K562 (cell line): ENCODE results near the gene BRCA1. TPM values are rescaled to one million over a fixed set of nuclear protein-coding genes. Genes with fewer than 3 reads are reported as not detected.

ENCODE experiments used
- BHLHE40 ChIP-seq: IDR thresholded peaks from 2 replicates; pipeline ENCODE4 v1.6.1; 2011; ENCODE audit warnings: low read length, improper control_type of control experiment
- BRCA1 ChIP-seq, 2 experiments: fragments of 450-650 bp in 1 of 2; sonication (generic) in 1 of 2; formaldehyde crosslinking in 1 of 2; IDR thresholded peaks; 2 replicates each; pipeline versions ENCODE4 v1.5.0 to v1.6.1; 2017 to 2020; ENCODE audit warnings: mild to moderate bottlenecking in 1 of 2, missing genetic modification reagents in 1 of 2
- CC2D1A ChIP-seq: fragments of 450-650 bp; IDR thresholded peaks from 2 replicates; pipeline ENCODE4 v1.6.1; 2017; ENCODE audit warnings: mild to moderate bottlenecking
- CTBP1 ChIP-seq: fragments of 450-650 bp; IDR thresholded peaks from 2 replicates; pipeline ENCODE4 v1.6.1; 2016; ENCODE audit warnings: borderline replicate concordance
- HDAC8 ChIP-seq: fragments of 450-650 bp; IDR thresholded peaks from 2 replicates; pipeline ENCODE4 v1.6.1; 2016; ENCODE audit warnings: mild to moderate bottlenecking, missing genetic modification characterization, moderate library complexity, missing compliant biosample characterization
- JUN ChIP-seq, 2 experiments: sonication (generic) in 1 of 2; formaldehyde crosslinking in 1 of 2; IDR thresholded peaks; 2 replicates each; pipeline versions ENCODE4 v1.6.1 to v1.8.0; 2012 to 2022; ENCODE audit warnings: borderline replicate concordance in 2 of 2, mild to moderate bottlenecking in 2 of 2, improper control_type of control experiment in 1 of 2, low read depth in 1 of 2, low read length in 1 of 2, missing genetic modification reagents in 1 of 2
- MCM3 ChIP-seq: fragments of 450-650 bp; IDR thresholded peaks from 2 replicates; pipeline ENCODE4 v1.6.1; 2016
- MXI1 ChIP-seq: IDR thresholded peaks from 2 replicates; pipeline ENCODE4 v1.6.1; 2011; ENCODE audit warnings: low read depth, mild to moderate bottlenecking, improper control_type of control experiment, low read length
- SMARCA5 ChIP-seq: fragments of 450-650 bp; IDR thresholded peaks from 2 replicates; pipeline ENCODE4 v1.6.1; 2016
- SMC3 ChIP-seq: conservative IDR thresholded peaks from 2 replicates; pipeline ENCODE4 v1.6.1; 2011; ENCODE audit warnings: low read depth, low read length, improper control_type of control experiment; ENCODE audit not compliant: insufficient read depth
- SOX6 ChIP-seq: fragments of 450-650 bp; IDR thresholded peaks from 2 replicates; pipeline ENCODE4 v1.6.1; 2014; ENCODE audit warnings: mild to moderate bottlenecking
- SUPT5H ChIP-seq: fragments of 450-650 bp; IDR thresholded peaks from 2 replicates; pipeline ENCODE4 v1.6.1; 2016
- ZBTB7A ChIP-seq: IDR thresholded peaks from 2 replicates; pipeline ENCODE4 v1.6.1; 2011; ENCODE audit warnings: low read depth, mild to moderate bottlenecking, low read length, moderate library complexity, borderline replicate concordance; ENCODE audit not compliant: control insufficient read depth
- ZNF24 ChIP-seq: fragments of 450-650 bp; IDR thresholded peaks from 2 replicates; pipeline ENCODE4 v1.6.1; 2016
- polyA plus RNA-seq, 8 experiments: library from polyadenylated mRNA; depleted of rRNA in 4 of 8; stranded (reverse) in 5 of 8; unstranded in 3 of 8; fragments of >200 nt; fragmentation: Nextera tagmentation in 2 of 8; fragmentation: Illumina TruSeq in 1 of 8; extraction: Ambion mirVana in 2 of 8; extraction: Trizol in 1 of 8; gene quantifications; 2 replicates each; pipeline versions ENCODE4 v1.2.1 to v1.2.3, GENCODE V29; 2011 to 2014; ENCODE audit warnings: inconsistent platforms in 1 of 8, missing spikeins in 1 of 8
- total RNA-seq, 7 experiments: library from RNA; depleted of rRNA in 6 of 7; stranded (reverse); fragments of >200 nt in 6 of 7; fragmentation: Illumina TruSeq in 2 of 7; extraction: Trizol in 2 of 7; gene quantifications; 2 replicates each; pipeline versions ENCODE4 v1.2.1 to v1.2.3, GENCODE V29; 2011 to 2021; ENCODE audit warnings: low replicate concordance in 1 of 7
- TF ChIP-seq, protein P1 (sequence below): sonication (generic); formaldehyde crosslinking; IDR thresholded peaks from 2 replicates; pipeline ENCODE4 v1.8.1; 2023; ENCODE audit warnings: mild to moderate bottlenecking, missing genetic modification reagents
- TF ChIP-seq, protein P2 (sequence below): fragments of 450-650 bp; IDR thresholded peaks from 2 replicates; pipeline ENCODE4 v1.6.1; 2018; ENCODE audit not compliant: partially characterized antibody
- TF ChIP-seq, protein P3 (sequence below), 3 experiments: IDR thresholded peaks in 2 of 3; conservative IDR thresholded peaks in 1 of 3; 2 replicates each; pipeline ENCODE4 v1.5.1; 2011 to 2012; ENCODE audit warnings: low read length in 3 of 3, mild to moderate bottlenecking in 3 of 3, control low read depth in 2 of 3, improper control_type of control experiment in 1 of 3, inconsistent platforms in 1 of 3, low read depth in 1 of 3, mixed read lengths in 1 of 3, moderate library complexity in 1 of 3; ENCODE audit not compliant: insufficient read depth in 2 of 3

BRCA1 gene
- total and polyA plus RNA-seq, 9 of the 15 experiments (the other 6 are each of a cell fraction or from before 2014, with no cell fraction given) = 25.9 to 95.3 (median 62.3) TPM

DNA sequence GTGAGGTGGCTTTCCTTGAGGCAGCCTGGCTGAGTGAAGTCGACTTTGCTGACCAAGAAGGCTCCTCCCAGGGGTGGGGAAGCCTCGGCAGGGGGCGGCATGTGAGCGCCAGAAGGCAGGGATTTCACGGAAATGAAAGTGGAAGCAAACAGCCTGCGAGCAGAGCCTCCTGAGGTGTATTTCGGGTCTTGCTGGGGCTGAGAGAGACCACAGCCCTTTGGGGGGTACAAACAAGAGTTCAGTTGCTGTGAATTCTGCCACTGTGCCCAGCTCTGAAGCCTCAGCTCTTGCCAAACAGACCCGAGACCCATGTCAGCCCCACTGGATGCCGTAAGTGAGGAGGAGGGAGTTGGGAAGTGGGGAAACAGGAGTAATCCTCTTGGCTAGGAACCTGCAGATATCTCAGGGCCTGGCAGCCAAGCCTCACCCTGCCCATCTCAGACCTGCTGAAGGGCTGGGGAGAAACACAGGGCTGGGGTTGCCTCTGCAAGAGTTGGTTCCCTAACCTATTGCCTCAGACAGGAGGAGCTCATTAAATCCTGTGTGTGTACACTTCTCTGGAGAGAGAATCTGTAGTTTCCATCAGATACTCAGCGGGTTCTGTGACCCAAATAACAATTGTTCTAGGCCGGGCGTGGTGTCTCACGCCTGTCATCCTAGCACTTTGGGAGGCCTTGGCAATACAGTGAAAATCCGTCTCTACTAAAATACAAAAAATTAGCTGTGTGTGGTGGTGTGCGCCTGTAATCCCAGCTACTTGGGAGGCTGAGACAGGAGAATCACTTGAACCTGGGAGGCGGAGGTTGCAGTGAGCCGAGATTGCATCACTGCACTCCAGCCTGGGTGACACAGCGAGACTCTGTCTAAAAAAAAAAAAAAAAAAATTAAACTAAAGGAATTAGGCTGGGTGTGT, 118.3 kb downstream of the BRCA1 start, which contains the start of gene IFI35 (continued):
- TF ChIP-seq SUPT5H (peak; percentile 37; the same call in 1 of the 2 replicates), JUN (IDR thresholded peaks at IDR 0.05; ENCODE audit: borderline replicate concordance, low read depth, low read length) (no peak), JUN (CRISPR knock-in tag; IDR thresholded peaks at IDR 0.05; ENCODE audit: borderline replicate concordance) (no peak), BHLHE40 (peak; percentile 84), SMARCA5 (peak; percentile 76), HDAC8 (tag) (no peak), CC2D1A (peak; percentile 70), ZBTB7A (peak; percentile 66; the same call in 1 of the 2 replicates), SOX6 (0 out of 2 replicates have a peak, but pooled peaks have one; percentile 52), MXI1 (peak; percentile 82; the same call in 1 of the 2 replicates), BRCA1 (IDR thresholded peaks at IDR 0.05) (no peak), BRCA1 (CRISPR knock-in tag; IDR thresholded peaks at IDR 0.05) (no peak), MCM3 (no peak), ZNF24 (no peak), CTBP1 (peak; percentile 32; the same call in 1 of the 2 replicates), SMC3 (0 out of 2 replicates have a peak, but pooled peaks have one; percentile 35)
- TF ChIP-seq, protein P1, sequence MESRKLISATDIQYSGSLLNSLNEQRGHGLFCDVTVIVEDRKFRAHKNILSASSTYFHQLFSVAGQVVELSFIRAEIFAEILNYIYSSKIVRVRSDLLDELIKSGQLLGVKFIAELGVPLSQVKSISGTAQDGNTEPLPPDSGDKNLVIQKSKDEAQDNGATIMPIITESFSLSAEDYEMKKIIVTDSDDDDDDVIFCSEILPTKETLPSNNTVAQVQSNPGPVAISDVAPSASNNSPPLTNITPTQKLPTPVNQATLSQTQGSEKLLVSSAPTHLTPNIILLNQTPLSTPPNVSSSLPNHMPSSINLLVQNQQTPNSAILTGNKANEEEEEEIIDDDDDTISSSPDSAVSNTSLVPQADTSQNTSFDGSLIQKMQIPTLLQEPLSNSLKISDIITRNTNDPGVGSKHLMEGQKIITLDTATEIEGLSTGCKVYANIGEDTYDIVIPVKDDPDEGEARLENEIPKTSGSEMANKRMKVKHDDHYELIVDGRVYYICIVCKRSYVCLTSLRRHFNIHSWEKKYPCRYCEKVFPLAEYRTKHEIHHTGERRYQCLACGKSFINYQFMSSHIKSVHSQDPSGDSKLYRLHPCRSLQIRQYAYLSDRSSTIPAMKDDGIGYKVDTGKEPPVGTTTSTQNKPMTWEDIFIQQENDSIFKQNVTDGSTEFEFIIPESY = no peak
- TF ChIP-seq, protein P2, sequence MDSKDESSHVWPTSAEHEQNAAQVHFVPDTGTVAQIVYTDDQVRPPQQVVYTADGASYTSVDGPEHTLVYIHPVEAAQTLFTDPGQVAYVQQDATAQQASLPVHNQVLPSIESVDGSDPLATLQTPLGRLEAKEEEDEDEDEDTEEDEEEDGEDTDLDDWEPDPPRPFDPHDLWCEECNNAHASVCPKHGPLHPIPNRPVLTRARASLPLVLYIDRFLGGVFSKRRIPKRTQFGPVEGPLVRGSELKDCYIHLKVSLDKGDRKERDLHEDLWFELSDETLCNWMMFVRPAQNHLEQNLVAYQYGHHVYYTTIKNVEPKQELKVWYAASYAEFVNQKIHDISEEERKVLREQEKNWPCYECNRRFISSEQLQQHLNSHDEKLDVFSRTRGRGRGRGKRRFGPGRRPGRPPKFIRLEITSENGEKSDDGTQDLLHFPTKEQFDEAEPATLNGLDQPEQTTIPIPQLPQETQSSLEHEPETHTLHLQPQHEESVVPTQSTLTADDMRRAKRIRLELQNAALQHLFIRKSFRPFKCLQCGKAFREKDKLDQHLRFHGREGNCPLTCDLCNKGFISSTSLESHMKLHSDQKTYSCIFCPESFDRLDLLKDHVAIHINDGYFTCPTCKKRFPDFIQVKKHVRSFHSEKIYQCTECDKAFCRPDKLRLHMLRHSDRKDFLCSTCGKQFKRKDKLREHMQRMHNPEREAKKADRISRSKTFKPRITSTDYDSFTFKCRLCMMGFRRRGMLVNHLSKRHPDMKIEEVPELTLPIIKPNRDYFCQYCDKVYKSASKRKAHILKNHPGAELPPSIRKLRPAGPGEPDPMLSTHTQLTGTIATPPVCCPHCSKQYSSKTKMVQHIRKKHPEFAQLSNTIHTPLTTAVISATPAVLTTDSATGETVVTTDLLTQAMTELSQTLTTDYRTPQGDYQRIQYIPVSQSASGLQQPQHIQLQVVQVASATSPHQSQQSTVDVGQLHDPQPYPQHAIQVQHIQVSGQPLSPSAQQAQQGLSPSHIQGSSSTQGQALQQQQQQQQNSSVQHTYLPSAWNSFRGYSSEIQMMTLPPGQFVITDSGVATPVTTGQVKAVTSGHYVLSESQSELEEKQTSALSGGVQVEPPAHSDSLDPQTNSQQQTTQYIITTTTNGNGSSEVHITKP = peak; percentile 59
- TF ChIP-seq, protein P3, sequence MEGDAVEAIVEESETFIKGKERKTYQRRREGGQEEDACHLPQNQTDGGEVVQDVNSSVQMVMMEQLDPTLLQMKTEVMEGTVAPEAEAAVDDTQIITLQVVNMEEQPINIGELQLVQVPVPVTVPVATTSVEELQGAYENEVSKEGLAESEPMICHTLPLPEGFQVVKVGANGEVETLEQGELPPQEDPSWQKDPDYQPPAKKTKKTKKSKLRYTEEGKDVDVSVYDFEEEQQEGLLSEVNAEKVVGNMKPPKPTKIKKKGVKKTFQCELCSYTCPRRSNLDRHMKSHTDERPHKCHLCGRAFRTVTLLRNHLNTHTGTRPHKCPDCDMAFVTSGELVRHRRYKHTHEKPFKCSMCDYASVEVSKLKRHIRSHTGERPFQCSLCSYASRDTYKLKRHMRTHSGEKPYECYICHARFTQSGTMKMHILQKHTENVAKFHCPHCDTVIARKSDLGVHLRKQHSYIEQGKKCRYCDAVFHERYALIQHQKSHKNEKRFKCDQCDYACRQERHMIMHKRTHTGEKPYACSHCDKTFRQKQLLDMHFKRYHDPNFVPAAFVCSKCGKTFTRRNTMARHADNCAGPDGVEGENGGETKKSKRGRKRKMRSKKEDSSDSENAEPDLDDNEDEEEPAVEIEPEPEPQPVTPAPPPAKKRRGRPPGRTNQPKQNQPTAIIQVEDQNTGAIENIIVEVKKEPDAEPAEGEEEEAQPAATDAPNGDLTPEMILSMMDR (IDR thresholded peaks at IDR 0.05 in 2 of 3, conservative IDR thresholded peaks at IDR 0.05 in 1 of 3; ENCODE audit: insufficient read depth in 2 of 3, low read depth in 1 of 3, low read length in 3 of 3) = peak; percentile 75 to 82 (median 79)
